Lower lobe of right lung (tissue), 2 donors: Measurements from ENCODE around the gene FAM107B. TPM values are rescaled to one million over a fixed set of nuclear protein-coding genes. Genes with fewer than 3 reads are reported as not detected.

Experiments used
- ATAC-seq, 2 donors: fragments of 200-7000 bp; cut with Tn5 transposase; one replicate each; pipeline ENCODE4 v1.9.1; 2020 to 2022; ENCODE audit warnings: mild to moderate bottlenecking in 2 of 2, moderate library complexity in 2 of 2
- DNase-seq: peaks from one replicate; pipeline ENCODE4 v3.0.0-alpha.2; 2020
- H3K27ac ChIP-seq: fragments of 200-600 bp; one replicate; pipeline ENCODE4 v1.8.0; 2022
- H3K27me3 ChIP-seq: fragments of 200-600 bp; one replicate; pipeline ENCODE4 v1.8.0; 2022; ENCODE audit warnings: low read depth
- H3K36me3 ChIP-seq: fragments of 200-600 bp; one replicate; pipeline ENCODE4 v1.8.0; 2022; ENCODE audit warnings: mild to moderate bottlenecking
- H3K4me1 ChIP-seq: fragments of 200-600 bp; one replicate; pipeline ENCODE4 v1.8.0; 2022
- H3K4me3 ChIP-seq: fragments of 200-600 bp; one replicate; pipeline ENCODE4 v1.8.0; 2022; ENCODE audit warnings: mild to moderate bottlenecking
- H3K9me3 ChIP-seq: fragments of 200-600 bp; one replicate; pipeline ENCODE4 v1.8.0; 2022
- intact Hi-C: fragments of 100-400 bp; cut with DNase I; formaldehyde crosslinking; loops from one replicate; pipeline ENCODE4 v1.11.0; 2022
- total RNA-seq: library from RNA; stranded (reverse); fragmentation: NEBNext Ultra II Directional; extraction: Animal tissue kit (Norgen Biotek cat#: 25700); gene quantifications from one replicate; pipeline ENCODE4 v1.2.1, GENCODE V29; 2021
- TF ChIP-seq, protein P1 (sequence below): fragments of 200-600 bp; IDR thresholded peaks from one replicate; pipeline ENCODE4 v1.8.0; 2022; ENCODE audit warnings: antibody characterized with exemption, mild to moderate bottlenecking
- donor health status: DM: no; HTN: yes; CAD: no; lungs with severe emphysema.

Gene FAM107B
- total RNA-seq, 1 donor from 2014 or later, result 75.4 TPM

DNA sequence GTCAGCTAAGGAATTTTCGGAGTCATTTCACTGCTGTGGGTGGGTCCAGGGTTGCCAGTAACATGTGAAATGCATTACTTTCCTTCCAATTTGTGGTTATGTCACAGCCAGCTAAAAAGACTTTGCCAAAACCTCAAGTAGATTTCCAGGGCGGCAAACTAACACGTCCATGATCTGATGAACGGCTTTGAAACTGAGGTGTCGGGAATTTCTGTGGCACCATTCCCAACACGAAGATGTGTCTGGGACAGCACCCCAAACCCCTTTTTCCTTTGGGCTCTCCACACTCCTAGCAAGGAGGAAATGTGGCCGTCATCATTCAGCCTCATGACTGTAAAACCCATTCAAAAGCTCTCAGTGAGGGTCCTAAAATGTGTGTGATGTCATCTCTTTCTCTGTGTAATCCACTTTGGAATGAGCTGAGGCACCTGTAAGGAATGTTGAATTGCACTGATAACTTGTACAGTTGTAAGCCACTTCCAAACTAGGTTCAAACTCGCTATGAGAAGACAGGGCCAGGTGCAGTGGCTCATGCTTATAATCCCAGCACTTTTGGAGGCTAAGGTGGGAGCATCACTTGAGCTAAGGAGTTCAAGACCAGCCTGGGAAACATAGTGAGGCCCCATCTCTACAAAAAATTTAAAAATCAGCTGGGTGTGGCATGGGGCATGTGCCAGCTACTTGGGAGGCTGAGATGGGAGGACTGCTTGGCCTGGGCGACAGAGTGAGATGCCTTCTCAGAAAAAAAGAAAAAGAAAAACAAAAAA lies 297.9 kb downstream of the FAM107B start:
- Histone ChIP-seq H3K36me3 (no peaks in the 10 kb centered on the region), H3K27me3 (peaks cover 1% of the 10 kb centered on the region), H3K9me3 (no peaks in the 10 kb centered on the region), H3K4me1 (no peaks in the 10 kb centered on the region), H3K4me3 (no peak overlapping the region), H3K27ac (no peak overlapping the region)
- TF ChIP-seq, protein P1, sequence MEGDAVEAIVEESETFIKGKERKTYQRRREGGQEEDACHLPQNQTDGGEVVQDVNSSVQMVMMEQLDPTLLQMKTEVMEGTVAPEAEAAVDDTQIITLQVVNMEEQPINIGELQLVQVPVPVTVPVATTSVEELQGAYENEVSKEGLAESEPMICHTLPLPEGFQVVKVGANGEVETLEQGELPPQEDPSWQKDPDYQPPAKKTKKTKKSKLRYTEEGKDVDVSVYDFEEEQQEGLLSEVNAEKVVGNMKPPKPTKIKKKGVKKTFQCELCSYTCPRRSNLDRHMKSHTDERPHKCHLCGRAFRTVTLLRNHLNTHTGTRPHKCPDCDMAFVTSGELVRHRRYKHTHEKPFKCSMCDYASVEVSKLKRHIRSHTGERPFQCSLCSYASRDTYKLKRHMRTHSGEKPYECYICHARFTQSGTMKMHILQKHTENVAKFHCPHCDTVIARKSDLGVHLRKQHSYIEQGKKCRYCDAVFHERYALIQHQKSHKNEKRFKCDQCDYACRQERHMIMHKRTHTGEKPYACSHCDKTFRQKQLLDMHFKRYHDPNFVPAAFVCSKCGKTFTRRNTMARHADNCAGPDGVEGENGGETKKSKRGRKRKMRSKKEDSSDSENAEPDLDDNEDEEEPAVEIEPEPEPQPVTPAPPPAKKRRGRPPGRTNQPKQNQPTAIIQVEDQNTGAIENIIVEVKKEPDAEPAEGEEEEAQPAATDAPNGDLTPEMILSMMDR, result no peak
- DNase-seq, result no peak
- intact Hi-C loops, result no loop called here
- no peak for ATAC-seq

DNA sequence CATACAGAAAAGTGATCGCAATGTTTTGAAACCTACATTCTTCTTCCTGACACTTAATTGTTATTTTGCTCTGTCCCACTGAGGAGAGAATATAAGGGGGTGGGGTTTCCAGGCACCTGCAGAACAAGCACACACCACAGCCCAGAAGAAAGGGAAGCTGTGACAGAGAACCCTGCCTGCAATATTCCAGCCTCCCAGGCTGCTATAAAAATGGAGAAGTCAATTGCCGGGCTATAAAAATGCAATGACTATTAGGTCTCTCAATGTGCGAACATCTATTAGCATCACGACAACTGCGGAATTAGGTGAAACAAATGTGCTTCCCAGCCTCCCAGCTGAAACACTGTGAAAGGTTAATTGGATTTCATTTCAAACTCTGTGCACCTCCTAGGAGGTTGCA lies 298.7 kb downstream of the FAM107B start:
- no peaks in the 10 kb centered on the region for H3K4me1 ChIP-seq
- H3K27me3 ChIP-seq, result peaks cover 6% of the 10 kb centered on the region
- intact Hi-C loops, result no loop called here
- H3K36me3 ChIP-seq, result no peaks in the 10 kb centered on the region
- H3K4me3 ChIP-seq, result no peak overlapping the region
- DNase-seq, result no peak
- no peak for ATAC-seq
- H3K9me3 ChIP-seq, result no peaks in the 10 kb centered on the region
- TF ChIP-seq, protein P1, result no peak
- no peak overlapping the region for H3K27ac ChIP-seq

DNA sequence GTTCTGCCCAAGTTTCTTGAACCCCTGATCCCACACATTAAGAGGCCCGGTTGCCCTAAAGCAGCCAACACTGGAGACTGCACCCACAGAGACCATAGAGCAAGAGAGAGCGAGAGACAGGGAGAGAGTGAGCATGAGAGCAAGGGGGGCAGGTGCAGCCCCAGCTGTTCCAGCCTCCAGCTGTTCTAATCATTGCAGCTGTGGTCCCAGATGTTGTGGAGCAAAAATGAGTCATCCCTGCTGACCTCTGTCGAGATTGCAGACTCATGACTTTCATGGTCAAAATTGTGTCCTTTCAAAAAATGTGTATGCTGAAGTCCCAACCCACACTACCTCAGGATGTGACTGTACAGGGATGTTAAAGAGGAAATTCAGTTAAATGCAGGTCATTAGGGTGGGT lies 300.0 kb downstream of the FAM107B start:
- ATAC-seq, result no peak
- Histone ChIP-seq H3K27me3 (peaks cover 6% of the 10 kb centered on the region), H3K27ac (no peak overlapping the region), H3K9me3 (no peaks in the 10 kb centered on the region), H3K36me3 (no peaks in the 10 kb centered on the region), H3K4me3 (no peak overlapping the region), H3K4me1 (no peaks in the 10 kb centered on the region)
- TF ChIP-seq, protein P1, result no peak
- intact Hi-C loops, result no loop called here
- no peak for DNase-seq

DNA sequence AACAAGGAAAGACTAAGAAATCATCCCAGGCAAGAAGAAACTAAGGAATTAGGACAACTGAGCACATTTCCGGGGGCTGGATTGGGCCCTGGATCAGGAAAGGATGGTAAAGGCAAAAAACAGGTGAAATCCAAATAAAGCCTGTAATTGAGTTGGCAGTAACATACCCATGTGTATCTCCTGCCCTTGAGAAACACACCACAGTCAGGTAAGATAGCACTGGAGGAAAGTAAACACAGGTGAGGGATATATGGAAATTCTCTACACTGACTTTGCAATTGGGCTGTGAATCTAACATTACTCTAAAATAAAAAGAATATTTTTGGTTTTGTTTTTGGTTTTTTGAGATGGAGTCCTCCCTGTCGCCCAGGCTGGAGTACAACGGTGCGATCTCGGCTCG lies 303.8 kb downstream of the FAM107B start:
- peaks cover 6% of the 10 kb centered on the region for H3K27me3 ChIP-seq

DNA sequence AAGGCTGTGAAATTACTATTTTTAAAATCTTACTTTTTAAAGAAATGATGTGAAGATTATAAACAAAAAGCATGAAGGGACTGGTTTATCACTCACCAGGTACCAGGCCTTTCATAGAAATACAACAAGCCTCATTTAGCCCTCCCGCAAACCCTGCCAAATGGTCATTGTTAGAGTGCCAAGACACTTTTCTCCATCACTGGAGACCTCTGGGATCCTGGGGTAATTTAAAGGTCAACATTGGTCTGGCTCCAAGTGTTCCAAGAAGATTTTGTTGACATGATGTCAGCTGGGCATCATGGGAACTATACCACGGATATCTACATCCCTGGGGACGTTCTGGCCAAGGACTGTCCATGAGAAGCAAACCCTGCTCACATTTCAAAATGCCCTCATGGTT lies 306.0 kb downstream of the FAM107B start:
- H3K36me3 ChIP-seq, result no peaks in the 10 kb centered on the region
- intact Hi-C loops, result no loop called here
- peaks cover 6% of the 10 kb centered on the region for H3K27me3 ChIP-seq
- H3K9me3 ChIP-seq, result no peaks in the 10 kb centered on the region
- H3K4me1 ChIP-seq, result no peaks in the 10 kb centered on the region
- ATAC-seq, result no peak
- H3K4me3 ChIP-seq, result no peak overlapping the region
- no peak for DNase-seq
- no peak overlapping the region for H3K27ac ChIP-seq
- TF ChIP-seq, protein P1, result no peak

More for the DNA sequence above, 303.8 kb downstream of the FAM107B start:
- intact Hi-C loops, result no loop called here
- Histone ChIP-seq H3K27ac (no peak overlapping the region), H3K36me3 (no peaks in the 10 kb centered on the region), H3K4me1 (no peaks in the 10 kb centered on the region), H3K4me3 (no peak overlapping the region), H3K9me3 (no peaks in the 10 kb centered on the region)
- TF ChIP-seq, protein P1, result no peak
- ATAC-seq (no peak), DNase-seq (no peak)

Other genes starting within 250 kb of the FAM107B start
- 1.3 TPM for gene CDNF, start 63.1 kb upstream of the FAM107B start, total RNA-seq
- gene HSPA14, start 63.4 kb upstream of the FAM107B start, total RNA-seq, result 10.4 TPM
- 8.0 TPM for gene MSANTD7, start 63.4 kb upstream of the FAM107B start, total RNA-seq
- 4.3 TPM for gene SUV39H2, start 104.0 kb upstream of the FAM107B start, total RNA-seq
- gene DCLRE1C, start 179.2 kb upstream of the FAM107B start, total RNA-seq, result 13.6 TPM
- 0.95 TPM for gene MEIG1, start 184.5 kb upstream of the FAM107B start, total RNA-seq